GM23338 (cell line): ENCODE results near the gene RHO. TPM values are rescaled to one million over a fixed set of nuclear protein-coding genes. Genes with fewer than 3 reads are reported as not detected.

Experiments used
- ATAC-seq: fragments of 200-7000 bp; cut with Tn5 transposase; 3 replicates; pipeline ENCODE4 v1.9.1; 2020
- DNase-seq: peaks from one replicate; pipeline ENCODE4 v3.0.0-alpha.2; 2015; ENCODE audit warnings: low spot score
- H2AFZ ChIP-seq: fragments of 200-600 bp; sonication (generic); 2 replicates; pipeline ENCODE4 v1.8.0; 2016; ENCODE audit warnings: antibody characterized with exemption, mild to moderate bottlenecking, moderate library complexity
- H3F3A ChIP-seq: fragments of 200-600 bp; sonication (generic); replicated peaks from 2 replicates; pipeline ENCODE4 v1.8.0; 2017; ENCODE audit warnings: antibody characterized with exemption, mixed run types, low read depth
- H3K27ac ChIP-seq: fragments of 200-600 bp; sonication (generic); 2 replicates; pipeline ENCODE4 v1.6.1; 2016; ENCODE audit warnings: low read depth
- H3K27me3 ChIP-seq: fragments of 200-600 bp; sonication (generic); 2 replicates; pipeline ENCODE4 v1.8.0; 2016; ENCODE audit warnings: mild to moderate bottlenecking, mixed run types, moderate library complexity; ENCODE audit not compliant: insufficient read depth
- H3K36me3 ChIP-seq: fragments of 200-600 bp; sonication (generic); 2 replicates; pipeline ENCODE4 v1.8.0; 2016; ENCODE audit warnings: mild to moderate bottlenecking; ENCODE audit not compliant: insufficient read depth
- H3K4me1 ChIP-seq: fragments of 200-600 bp; sonication (generic); 2 replicates; pipeline ENCODE4 v1.8.0; 2016; ENCODE audit warnings: mild to moderate bottlenecking, moderate library complexity; ENCODE audit not compliant: insufficient read depth
- H3K4me2 ChIP-seq: fragments of 200-600 bp; sonication (generic); 2 replicates; pipeline ENCODE4 v1.7.1; 2017; ENCODE audit warnings: mixed run types
- H3K4me3 ChIP-seq: fragments of 200-600 bp; sonication (generic); 2 replicates; pipeline ENCODE4 v1.6.1; 2016; ENCODE audit warnings: mixed run types
- H3K79me2 ChIP-seq: fragments of 200-600 bp; sonication (generic); replicated peaks from 2 replicates; pipeline ENCODE4 v1.8.0; 2017; ENCODE audit warnings: mild to moderate bottlenecking; ENCODE audit not compliant: insufficient read depth
- H3K9me2 ChIP-seq: fragments of 200-600 bp; sonication (generic); 2 replicates; pipeline ENCODE4 v1.8.0; 2017; ENCODE audit not compliant: insufficient read depth
- H4K20me1 ChIP-seq: fragments of 200-600 bp; sonication (generic); replicated peaks from 2 replicates; pipeline ENCODE4 v1.8.0; 2017; ENCODE audit warnings: mild to moderate bottlenecking; ENCODE audit not compliant: insufficient read depth
- H3K27ac Mint-ChIP-seq: 2 replicates; pipeline ENCODE4 v1.8.0; 2020; ENCODE audit warnings: inconsistent platforms, mild to moderate bottlenecking, moderate library complexity, mixed read lengths
- H3K27me3 Mint-ChIP-seq: 3 replicates; pipeline ENCODE4 v1.8.0; 2022; ENCODE audit warnings: low read depth, mild to moderate bottlenecking, moderate library complexity, mixed read lengths, inconsistent platforms; ENCODE audit not compliant: insufficient read depth, poor library complexity
- H3K36me3 Mint-ChIP-seq: 3 replicates; pipeline ENCODE4 v1.8.0; 2021; ENCODE audit warnings: low read depth, mild to moderate bottlenecking, inconsistent platforms, moderate library complexity, mixed read lengths
- H3K4me1 Mint-ChIP-seq: 3 replicates; pipeline ENCODE4 v1.8.0; 2020; ENCODE audit warnings: mild to moderate bottlenecking, inconsistent platforms, mixed read lengths
- H3K4me3 Mint-ChIP-seq: 3 replicates; pipeline ENCODE4 v1.8.0; 2021; ENCODE audit warnings: moderate library complexity, mild to moderate bottlenecking, inconsistent platforms, mixed read lengths
- H3K9me3 Mint-ChIP-seq: 3 replicates; pipeline ENCODE4 v1.8.0; 2020; ENCODE audit warnings: moderate library complexity, mild to moderate bottlenecking, inconsistent platforms, mixed read lengths
- EZH2phosphoT487 ChIP-seq: fragments of 200-600 bp; sonication (generic); IDR thresholded peaks from one replicate; pipeline ENCODE4 v1.8.1; 2018; ENCODE audit warnings: antibody characterized with exemption; ENCODE audit not compliant: unreplicated experiment
- polyA plus RNA-seq: library from polyadenylated mRNA; unstranded; fragments of >200 nt; fragmentation: Nextera tagmentation; extraction: Ambion mirVana; gene quantifications from 2 replicates; pipeline ENCODE4 v1.2.1, GENCODE V29; 2016
- total RNA-seq: library from RNA; depleted of rRNA; stranded (reverse); fragments of >200 nt; shearing (Covaris generic); gene quantifications from 2 replicates; pipeline ENCODE4 v1.2.3, GENCODE V29; 2014
- TF ChIP-seq, protein P1 (sequence below): fragments of 250-450 bp; sonication (Bioruptor Pico); IDR thresholded peaks from 2 replicates; pipeline ENCODE4 v1.5.0; 2020; ENCODE audit warnings: mild to moderate bottlenecking, moderate library complexity

Gene RHO
- total and polyA plus RNA-seq, 2 experiments from 2014 or later, result not detected

DNA sequence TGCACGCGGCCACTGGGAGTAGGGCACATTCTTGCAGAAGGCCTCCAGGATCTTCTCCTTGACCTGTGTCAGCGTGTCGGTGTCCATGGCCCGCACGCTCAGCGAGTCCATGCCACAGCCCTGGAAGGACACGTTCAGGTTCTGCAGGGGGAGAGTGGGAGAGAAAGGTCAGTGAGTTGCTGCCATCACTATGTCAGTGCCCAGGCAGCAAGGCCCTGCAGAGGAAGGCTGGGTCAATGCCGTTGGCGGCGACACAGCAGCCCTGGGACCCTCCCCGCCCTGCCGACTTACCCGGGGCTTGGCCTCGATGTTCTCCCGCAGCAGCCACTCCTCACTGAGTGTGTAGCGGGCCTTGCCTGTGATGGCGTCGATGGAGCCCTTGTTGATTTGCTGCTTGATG, 34.4 kb downstream of the RHO start:
- Histone ChIP-seq H3K9me2 (no peaks in the 10 kb centered on the region), H3F3A (no peaks in the 10 kb centered on the region), H2AFZ (no peak overlapping the region), H3K4me1 (peaks cover 11% of the 10 kb centered on the region; the same call in 1 of the 2 replicates), H3K27me3 (no peaks in the 10 kb centered on the region), H3K27ac (no peak overlapping the region), H3K4me3 (no peak overlapping the region), H4K20me1 (no peaks in the 10 kb centered on the region), H3K79me2 (no peaks in the 10 kb centered on the region), H3K36me3 (no peaks in the 10 kb centered on the region), H3K4me2 (no peak overlapping the region)
- Mint-ChIP-seq H3K27me3 (peaks cover 10% of the 10 kb centered on the region), H3K4me1 (peaks cover 12% of the 10 kb centered on the region), H3K36me3 (peaks cover 4% of the 10 kb centered on the region; the same call in 1 of the 3 replicates), H3K27ac (no peak overlapping the region), H3K4me3 (no peak overlapping the region), H3K9me3 (no peaks in the 10 kb centered on the region)
- no peak for DNase-seq
- ATAC-seq, result no peak
- TF ChIP-seq, protein P1, sequence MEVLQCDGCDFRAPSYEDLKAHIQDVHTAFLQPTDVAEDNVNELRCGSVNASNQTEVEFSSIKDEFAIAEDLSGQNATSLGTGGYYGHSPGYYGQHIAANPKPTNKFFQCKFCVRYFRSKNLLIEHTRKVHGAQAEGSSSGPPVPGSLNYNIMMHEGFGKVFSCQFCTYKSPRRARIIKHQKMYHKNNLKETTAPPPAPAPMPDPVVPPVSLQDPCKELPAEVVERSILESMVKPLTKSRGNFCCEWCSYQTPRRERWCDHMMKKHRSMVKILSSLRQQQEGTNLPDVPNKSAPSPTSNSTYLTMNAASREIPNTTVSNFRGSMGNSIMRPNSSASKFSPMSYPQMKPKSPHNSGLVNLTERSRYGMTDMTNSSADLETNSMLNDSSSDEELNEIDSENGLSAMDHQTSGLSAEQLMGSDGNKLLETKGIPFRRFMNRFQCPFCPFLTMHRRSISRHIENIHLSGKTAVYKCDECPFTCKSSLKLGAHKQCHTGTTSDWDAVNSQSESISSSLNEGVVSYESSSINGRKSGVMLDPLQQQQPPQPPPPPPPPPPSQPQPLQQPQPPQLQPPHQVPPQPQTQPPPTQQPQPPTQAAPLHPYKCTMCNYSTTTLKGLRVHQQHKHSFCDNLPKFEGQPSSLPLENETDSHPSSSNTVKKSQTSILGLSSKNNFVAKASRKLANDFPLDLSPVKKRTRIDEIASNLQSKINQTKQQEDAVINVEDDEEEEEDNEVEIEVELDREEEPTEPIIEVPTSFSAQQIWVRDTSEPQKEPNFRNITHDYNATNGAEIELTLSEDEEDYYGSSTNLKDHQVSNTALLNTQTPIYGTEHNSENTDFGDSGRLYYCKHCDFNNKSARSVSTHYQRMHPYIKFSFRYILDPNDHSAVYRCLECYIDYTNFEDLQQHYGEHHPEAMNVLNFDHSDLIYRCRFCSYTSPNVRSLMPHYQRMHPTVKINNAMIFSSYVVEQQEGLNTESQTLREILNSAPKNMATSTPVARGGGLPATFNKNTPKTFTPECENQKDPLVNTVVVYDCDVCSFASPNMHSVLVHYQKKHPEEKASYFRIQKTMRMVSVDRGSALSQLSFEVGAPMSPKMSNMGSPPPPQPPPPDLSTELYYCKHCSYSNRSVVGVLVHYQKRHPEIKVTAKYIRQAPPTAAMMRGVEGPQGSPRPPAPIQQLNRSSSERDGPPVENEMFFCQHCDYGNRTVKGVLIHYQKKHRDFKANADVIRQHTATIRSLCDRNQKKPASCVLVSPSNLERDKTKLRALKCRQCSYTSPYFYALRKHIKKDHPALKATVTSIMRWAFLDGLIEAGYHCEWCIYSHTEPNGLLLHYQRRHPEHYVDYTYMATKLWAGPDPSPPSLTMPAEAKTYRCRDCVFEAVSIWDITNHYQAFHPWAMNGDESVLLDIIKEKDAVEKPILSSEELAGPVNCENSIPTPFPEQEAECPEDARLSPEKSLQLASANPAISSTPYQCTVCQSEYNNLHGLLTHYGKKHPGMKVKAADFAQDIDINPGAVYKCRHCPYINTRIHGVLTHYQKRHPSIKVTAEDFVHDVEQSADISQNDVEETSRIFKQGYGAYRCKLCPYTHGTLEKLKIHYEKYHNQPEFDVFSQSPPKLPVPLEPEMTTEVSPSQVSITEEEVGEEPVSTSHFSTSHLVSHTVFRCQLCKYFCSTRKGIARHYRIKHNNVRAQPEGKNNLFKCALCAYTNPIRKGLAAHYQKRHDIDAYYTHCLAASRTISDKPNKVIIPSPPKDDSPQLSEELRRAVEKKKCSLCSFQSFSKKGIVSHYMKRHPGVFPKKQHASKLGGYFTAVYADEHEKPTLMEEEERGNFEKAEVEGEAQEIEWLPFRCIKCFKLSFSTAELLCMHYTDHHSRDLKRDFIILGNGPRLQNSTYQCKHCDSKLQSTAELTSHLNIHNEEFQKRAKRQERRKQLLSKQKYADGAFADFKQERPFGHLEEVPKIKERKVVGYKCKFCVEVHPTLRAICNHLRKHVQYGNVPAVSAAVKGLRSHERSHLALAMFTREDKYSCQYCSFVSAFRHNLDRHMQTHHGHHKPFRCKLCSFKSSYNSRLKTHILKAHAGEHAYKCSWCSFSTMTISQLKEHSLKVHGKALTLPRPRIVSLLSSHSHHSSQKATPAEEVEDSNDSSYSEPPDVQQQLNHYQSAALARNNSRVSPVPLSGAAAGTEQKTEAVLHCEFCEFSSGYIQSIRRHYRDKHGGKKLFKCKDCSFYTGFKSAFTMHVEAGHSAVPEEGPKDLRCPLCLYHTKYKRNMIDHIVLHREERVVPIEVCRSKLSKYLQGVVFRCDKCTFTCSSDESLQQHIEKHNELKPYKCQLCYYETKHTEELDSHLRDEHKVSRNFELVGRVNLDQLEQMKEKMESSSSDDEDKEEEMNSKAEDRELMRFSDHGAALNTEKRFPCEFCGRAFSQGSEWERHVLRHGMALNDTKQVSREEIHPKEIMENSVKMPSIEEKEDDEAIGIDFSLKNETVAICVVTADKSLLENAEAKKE (CRISPR knock-in tag), result no peak
- no peak for TF ChIP-seq EZH2phosphoT487

DNA sequence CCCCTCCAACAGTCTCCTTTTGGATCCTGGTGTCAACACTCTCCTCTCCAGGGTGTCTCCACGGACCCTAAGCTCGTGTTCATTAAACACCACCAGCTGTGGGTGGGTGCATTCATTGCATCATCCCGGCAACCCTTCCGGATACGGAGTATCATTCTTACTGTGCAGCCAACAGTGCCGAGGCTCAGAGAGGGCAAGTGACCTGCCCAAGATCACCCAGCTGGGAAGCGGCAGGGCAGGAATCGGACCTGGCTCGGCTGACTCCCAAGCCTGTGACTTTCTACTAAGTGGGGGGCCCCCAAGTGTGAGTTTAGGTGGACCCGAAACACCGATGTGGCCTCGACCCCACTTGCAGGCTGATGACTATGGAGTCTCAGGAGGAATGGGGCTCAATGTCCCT, 34.9 kb downstream of the RHO start:
- Mint-ChIP-seq H3K9me3 (no peaks in the 10 kb centered on the region), H3K4me3 (no peak overlapping the region), H3K4me1 (peaks cover 6% of the 10 kb centered on the region), H3K27me3 (peaks cover 10% of the 10 kb centered on the region), H3K36me3 (peaks cover 4% of the 10 kb centered on the region; the same call in 1 of the 3 replicates), H3K27ac (no peak overlapping the region)
- Histone ChIP-seq H3K36me3 (no peaks in the 10 kb centered on the region), H3K4me3 (no peak overlapping the region), H3K79me2 (no peaks in the 10 kb centered on the region), H2AFZ (no peak overlapping the region), H3F3A (no peaks in the 10 kb centered on the region), H3K4me2 (no peak overlapping the region), H3K9me2 (no peaks in the 10 kb centered on the region), H3K27me3 (no peaks in the 10 kb centered on the region), H4K20me1 (no peaks in the 10 kb centered on the region), H3K4me1 (peaks cover 11% of the 10 kb centered on the region; the same call in 1 of the 2 replicates), H3K27ac (no peak overlapping the region)
- ATAC-seq (no peak), DNase-seq (no peak)
- TF ChIP-seq, protein P1 (CRISPR knock-in tag), result no peak
